Kidney (tissue), 14 donors: Measurements from ENCODE around the gene SLC7A7. TPM values are rescaled to one million over a fixed set of nuclear protein-coding genes. Genes with fewer than 3 reads are reported as not detected.

Experiments used
- DNase-seq, 5 donors: peaks; one replicate each; pipeline ENCODE4 v3.0.0-alpha.2; 2013 to 2020
- FAIRE-seq: peaks from 2 replicates; lab custom pipeline; 2012; peaks lifted over from hg19 to GRCh38; lab: Jason Lieb, UNC
- H3K27ac ChIP-seq, 2 donors: one replicate each; pipeline ENCODE4 v1.7.0; 2013; ENCODE audit warnings: low read depth in 2 of 2, low read length in 2 of 2, inconsistent platforms in 1 of 2
- H3K27me3 ChIP-seq: one replicate; pipeline ENCODE4 v1.7.1; 2013; ENCODE audit warnings: low read length, inconsistent platforms; ENCODE audit not compliant: control insufficient read depth, insufficient read depth
- H3K36me3 ChIP-seq, 3 donors: one replicate each; pipeline versions ENCODE4 v1.7.0 to v1.7.1; 2013; ENCODE audit warnings: low read length in 3 of 3, control low read depth in 1 of 3, inconsistent platforms in 1 of 3; ENCODE audit not compliant: insufficient read depth in 3 of 3, control insufficient read depth in 2 of 3
- H3K4me1 ChIP-seq, 3 donors: one replicate each; pipeline versions ENCODE4 v1.7.0 to v1.7.1; 2013; ENCODE audit warnings: low read length in 3 of 3, inconsistent platforms in 1 of 3, low read depth in 1 of 3; ENCODE audit not compliant: control insufficient read depth in 2 of 3, insufficient read depth in 2 of 3
- H3K4me3 ChIP-seq, 3 donors: one replicate each; pipeline versions ENCODE4 v1.7.0 to v1.8.1; 2013; ENCODE audit warnings: low read length in 3 of 3, control low read depth in 1 of 3, inconsistent platforms in 1 of 3
- H3K9ac ChIP-seq, 3 donors: one replicate each; pipeline versions ENCODE4 v1.7.0 to v1.7.1; 2013; ENCODE audit warnings: low read length in 3 of 3, control low read depth in 1 of 3, inconsistent platforms in 1 of 3
- H3K9me3 ChIP-seq, 3 donors: one replicate each; pipeline versions ENCODE4 v1.7.0 to v1.7.1; 2013; ENCODE audit warnings: low read length in 3 of 3, control low read depth in 1 of 3, inconsistent platforms in 1 of 3; ENCODE audit not compliant: control insufficient read depth in 2 of 3, insufficient read depth in 1 of 3
- CTCF ChIP-seq: IDR thresholded peaks from 3 replicates; pipeline ENCODE4 v1.5.1; 2012; ENCODE audit warnings: mild to moderate bottlenecking, moderate library complexity, borderline replicate concordance; ENCODE audit not compliant: insufficient read depth; ENCODE audit errors: extremely low read depth
- intact Hi-C: fragments of 100-400 bp; cut with DNase I; formaldehyde crosslinking; loops from one replicate; pipeline ENCODE4 v1.11.1; 2022
- polyA plus RNA-seq: library from polyadenylated mRNA; stranded (reverse); fragments of 350-450 nt; fragmentation: Illumina TruSeq; extraction: RNeasy Lipid Tissue Mini Kit (QIAGEN cat#74804); gene quantifications from one replicate; pipeline ENCODE4 v1.2.3, GENCODE V29; 2014; ENCODE audit warnings: low read depth, low replicate concordance; ENCODE audit not compliant: insufficient read depth
- total RNA-seq: library from RNA; stranded (reverse); fragmentation: NEBNext Ultra II Directional; extraction: Animal tissue kit (Norgen Biotek cat#: 25700); gene quantifications from one replicate; pipeline ENCODE4 v1.2.1, GENCODE V29; 2021
- donor health status: control.
- donor health status: control.
- donor health status: control.
- donor health status: control.
- donor health status: control.
- donor health status: DM: yes; HTN: yes; CAD: no.
- donor health status: Normal renal cell carcinoma (clear cell type).

The SLC7A7 gene
- total and polyA plus RNA-seq, 2 donors from 2014 or later, result 26.6 to 235 TPM

DNA sequence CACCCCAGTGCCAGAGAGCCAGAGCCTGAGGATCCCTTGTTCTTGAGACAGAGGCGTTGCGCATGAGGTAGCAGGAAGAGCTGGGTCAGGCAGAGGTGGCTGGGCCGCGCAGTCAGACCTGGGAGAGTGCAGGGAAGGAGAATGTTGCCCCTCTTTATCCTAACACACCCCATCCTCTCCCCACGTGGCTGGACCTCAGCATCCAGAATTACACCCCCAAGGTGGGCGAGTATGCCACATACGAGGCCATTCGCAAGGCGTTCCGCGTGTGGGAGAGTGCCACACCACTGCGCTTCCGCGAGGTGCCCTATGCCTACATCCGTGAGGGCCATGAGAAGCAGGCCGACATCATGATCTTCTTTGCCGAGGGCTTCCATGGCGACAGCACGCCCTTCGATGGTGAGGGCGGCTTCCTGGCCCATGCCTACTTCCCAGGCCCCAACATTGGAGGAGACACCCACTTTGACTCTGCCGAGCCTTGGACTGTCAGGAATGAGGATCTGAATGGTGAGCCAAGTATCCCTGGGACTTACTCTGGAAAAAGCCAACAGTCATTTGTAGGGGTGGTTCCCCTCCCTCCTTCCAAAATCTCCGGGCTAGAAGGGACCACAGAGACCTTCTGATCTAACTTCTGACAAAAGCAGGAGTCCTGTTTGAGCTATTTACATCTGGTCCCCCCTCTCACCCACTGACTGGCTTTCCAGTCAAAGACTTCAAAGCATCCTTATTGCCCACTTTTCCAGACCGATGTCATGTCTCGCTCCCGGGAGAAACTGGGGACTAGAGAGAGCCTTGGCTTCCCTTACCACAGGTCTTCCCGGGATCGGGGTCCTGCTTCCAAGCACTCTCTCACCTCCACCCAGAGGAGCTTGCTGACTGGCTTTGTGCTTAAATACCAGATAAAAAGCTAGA is 27.2 kb upstream of the SLC7A7 start:
- Histone ChIP-seq H3K27ac (no peak overlapping the region), H3K36me3 (peaks cover 13 to 44% (median 24%) of the 10 kb centered on the region in 3 donors), H3K27me3 (no peaks in the 10 kb centered on the region), H3K9me3 (no peaks in the 10 kb centered on the region), H3K4me1 (peaks cover 0 to 3% (median 0%) of the 10 kb centered on the region in 3 donors), H3K9ac (no peak overlapping the region), H3K4me3 (no peak overlapping the region)
- FAIRE-seq (no peak), DNase-seq (no peak)
- intact Hi-C loops, result no loop called here
- no peak for TF ChIP-seq CTCF

- no peak for TF ChIP-seq CTCF
- no peaks in the 10 kb centered on the region for H3K27me3 ChIP-seq
- DNase-seq, result no peak
- intact Hi-C loops, result no loop called here
- H3K36me3 ChIP-seq, result peaks cover 13 to 44% (median 24%) of the 10 kb centered on the region in 3 donors
- no peak overlapping the region for H3K9ac ChIP-seq
- no peak overlapping the region for H3K4me3 ChIP-seq
- no peaks in the 10 kb centered on the region for H3K9me3 ChIP-seq
- H3K27ac ChIP-seq, result no peak overlapping the region
- no peak for FAIRE-seq
- H3K4me1 ChIP-seq, result peaks cover 0 to 3% (median 0%) of the 10 kb centered on the region in 3 donors
Measured at GRCh38 chr14:22841769-22842168, 26.5 kb upstream of the SLC7A7 start.

DNA sequence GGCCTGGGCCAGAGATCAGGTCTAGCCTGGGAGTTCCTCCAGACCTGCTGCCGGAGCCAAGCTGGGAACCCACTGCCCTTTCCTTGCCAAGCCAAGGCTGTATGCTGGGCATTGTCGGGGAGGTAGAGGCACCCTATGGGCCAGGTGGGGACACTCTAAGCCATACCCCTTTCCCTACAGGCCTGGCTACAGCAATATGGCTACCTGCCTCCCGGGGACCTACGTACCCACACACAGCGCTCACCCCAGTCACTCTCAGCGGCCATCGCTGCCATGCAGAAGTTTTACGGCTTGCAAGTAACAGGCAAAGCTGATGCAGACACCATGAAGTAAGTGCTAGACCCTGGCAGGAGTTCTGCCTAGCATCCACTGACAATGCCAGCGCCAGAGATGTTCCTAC is 26.1 kb upstream of the SLC7A7 start:
- no peak for DNase-seq
- no peak for TF ChIP-seq CTCF
- Histone ChIP-seq H3K4me1 (peaks cover 0 to 3% (median 0%) of the 10 kb centered on the region in 3 donors), H3K36me3 (peaks cover 11 to 42% (median 24%) of the 10 kb centered on the region in 3 donors), H3K27ac (no peak overlapping the region), H3K9me3 (no peaks in the 10 kb centered on the region), H3K4me3 (no peak overlapping the region), H3K27me3 (no peaks in the 10 kb centered on the region), H3K9ac (no peak overlapping the region)
- intact Hi-C loops, result no loop called here
- FAIRE-seq, result no peak
